HG03060 (cell line): ENCODE measurements around the gene PSMB2.

Experiments used
- ATAC-seq: cut with Tn5 transposase; IDR thresholded peaks from one replicate; pipeline ENCODE4 v1.9.1; 2021; ENCODE audit warnings: low read depth, moderate number of reproducible peaks; ENCODE audit not compliant: unreplicated experiment

The PSMB2 gene

DNA sequence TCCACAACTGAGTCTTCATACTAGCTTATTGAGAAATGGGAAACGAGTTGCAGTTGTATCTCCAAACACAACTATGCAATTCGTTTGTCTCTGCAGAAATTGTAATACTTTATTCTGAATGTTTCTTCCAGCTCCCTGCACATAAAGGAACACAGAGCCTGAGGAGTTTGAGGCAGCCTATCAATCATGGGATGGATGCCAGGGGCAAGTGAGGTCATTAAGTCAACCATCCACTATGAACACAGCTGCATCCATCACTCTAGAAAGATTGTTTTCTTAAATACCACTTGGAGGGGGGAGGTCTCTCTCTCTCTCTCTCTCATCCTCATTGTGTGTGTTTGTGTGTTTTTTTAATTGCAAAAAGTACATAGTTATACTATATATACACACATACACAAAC, 2.9 kb upstream of the PSMB2 start:
- no peak for ATAC-seq

DNA sequence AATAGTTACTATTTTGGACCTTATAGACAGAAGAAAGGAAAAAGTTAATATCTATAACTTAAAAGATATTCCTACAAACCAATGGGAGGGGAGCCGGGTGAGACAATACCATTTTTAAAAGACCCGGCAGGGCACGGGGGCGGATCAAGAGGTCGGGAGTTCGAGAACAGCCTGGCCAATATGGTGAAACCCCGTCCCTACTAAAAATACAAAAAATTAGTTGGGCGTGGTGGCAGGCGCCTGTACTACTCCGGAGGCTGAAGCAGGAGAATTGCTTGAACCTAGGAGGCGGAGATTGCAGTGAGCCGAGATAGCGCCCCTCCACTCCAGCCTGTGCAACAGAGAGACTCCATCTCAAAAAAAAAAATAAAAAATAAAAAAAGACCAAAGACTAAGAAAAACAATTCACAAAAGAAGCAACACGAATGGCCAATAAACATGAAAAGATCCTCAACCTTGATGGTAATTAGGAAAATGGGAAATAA, 1.2 kb upstream of the PSMB2 start:
- no peak for ATAC-seq

DNA sequence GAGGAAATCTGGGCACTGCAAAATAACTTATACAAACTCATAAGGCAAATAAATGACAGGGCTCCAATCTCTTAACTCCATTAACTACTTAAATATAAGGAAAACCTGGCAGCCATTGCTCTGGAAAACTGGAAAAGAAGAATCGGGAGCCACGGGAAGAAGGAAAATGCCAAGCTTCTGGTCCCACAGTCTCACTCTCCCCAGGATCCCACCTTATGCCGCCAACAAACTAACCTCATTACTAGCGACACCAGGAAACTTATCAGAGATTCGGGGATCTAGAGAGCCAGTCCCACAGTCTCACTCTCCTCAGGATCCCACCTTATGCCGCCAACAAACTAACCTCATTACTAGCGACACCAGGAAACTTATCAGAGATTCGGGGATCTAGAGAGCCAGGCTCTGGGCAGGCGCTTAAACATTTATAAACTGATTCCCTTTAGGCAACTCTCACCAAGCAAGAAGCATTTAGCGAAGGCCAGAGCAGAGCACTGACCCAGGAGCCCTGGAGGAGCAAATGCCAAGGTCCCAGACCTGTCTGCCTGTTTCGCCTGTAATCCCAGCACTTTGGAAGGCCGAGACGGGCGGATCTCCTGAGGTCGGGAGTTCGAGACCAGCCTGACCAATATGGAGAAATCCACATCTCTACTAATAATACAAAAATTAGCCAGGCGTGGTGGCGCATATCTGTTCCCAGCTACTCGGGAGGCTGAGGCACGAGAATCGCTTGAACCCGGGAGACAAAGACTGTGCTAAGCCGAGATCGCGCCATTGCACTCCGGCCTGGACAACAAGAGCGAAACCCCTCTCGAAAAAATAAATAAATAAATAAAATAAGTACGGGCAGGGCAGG, 720 bp downstream of the PSMB2 start:
- no peak for ATAC-seq

DNA sequence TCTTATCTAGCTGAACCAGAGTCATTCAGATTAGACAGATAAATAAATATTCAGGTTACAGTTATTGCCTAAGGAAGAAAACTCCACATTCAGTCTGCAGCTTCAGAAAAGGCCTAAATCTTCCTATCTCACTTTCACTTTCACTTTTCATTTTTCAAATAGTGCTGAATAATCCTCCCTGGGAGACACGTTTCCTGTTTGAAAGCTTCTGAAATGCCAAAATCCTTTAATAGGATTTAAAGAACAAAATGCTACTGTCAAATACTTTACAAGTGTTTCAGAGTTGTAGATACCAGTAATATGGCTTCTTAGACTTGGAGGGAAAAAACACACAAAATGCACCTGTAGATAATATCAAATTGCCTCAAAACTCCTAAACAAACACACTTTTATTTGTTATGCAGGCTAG, 3.9 kb downstream of the PSMB2 start:
- ATAC-seq = no peak

DNA sequence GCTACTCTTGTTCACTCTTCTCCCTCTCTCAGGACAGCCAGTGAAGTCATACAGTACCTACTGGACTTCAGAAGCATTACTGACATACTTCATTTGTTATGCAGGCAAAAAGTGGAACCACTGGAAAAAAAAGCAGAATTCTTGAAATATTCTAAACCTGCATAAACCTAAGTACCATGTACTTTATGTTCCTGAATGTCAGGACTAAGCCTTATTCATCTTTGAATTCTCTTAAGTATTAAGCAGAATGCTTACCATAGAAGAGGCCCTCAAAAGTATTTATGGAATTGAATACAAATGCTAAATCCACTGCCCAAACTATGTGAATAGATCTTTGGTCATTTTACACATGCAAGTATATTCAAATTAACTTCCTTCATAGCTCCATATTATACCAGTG, 7.8 kb downstream of the PSMB2 start:
- ATAC-seq = no peak

DNA sequence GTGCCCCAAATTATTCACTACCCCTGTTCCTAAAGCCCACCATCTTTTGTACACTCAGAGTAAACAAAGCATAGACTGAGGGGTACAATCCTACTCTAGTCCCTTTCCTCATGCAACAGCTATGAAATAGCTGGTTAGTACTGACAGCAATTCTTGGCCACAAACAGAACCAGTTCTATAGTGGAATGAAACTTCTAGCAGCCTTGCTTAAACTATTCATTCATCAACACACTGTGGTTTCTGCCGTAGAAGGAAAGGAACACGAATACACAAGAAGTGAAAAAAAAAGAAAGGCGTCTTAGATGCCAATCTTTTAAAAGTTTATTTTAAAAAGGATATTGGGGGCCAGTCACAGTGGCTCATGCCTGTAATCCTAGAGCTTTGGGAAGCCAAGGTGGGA, 9.9 kb downstream of the PSMB2 start:
- ATAC-seq = no peak

DNA sequence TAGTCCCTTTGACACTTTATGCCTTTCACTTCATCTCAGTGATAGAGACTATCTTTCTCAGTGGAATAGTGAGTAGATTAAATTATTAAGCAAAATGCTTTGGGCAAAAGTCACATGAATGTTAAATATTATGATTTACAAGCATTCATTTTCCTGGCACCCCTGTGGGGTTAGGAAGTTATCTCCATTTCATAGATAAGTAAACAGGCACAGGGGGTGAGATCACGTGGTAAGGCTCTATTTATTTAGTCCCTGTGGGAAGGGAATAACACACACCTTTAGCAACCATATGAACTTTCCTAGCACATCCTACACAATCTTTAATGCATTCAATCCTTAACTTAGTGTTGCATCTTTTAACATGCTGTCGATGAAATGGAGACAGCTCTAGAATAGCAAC, 12.3 kb downstream of the PSMB2 start:
- ATAC-seq = no peak

DNA sequence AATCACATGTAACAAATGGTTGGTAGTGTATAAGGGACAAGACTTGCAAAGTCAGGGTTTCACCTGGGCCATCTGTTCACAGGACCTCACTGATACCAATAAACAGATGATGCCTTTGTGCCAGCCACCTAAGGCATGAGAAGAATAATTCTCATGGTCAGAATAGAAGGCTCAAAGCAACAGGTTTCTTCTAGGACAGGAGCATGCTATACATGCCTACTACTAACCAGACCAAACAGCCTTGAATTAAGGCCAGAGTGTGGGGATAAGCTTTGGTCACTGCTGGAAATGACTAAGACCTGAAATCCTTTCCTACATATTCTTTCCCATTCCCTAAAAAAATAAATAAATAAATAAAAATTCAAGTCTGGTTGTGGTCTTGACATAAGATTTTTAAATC, 17.5 kb downstream of the PSMB2 start:
- ATAC-seq = no peak

DNA sequence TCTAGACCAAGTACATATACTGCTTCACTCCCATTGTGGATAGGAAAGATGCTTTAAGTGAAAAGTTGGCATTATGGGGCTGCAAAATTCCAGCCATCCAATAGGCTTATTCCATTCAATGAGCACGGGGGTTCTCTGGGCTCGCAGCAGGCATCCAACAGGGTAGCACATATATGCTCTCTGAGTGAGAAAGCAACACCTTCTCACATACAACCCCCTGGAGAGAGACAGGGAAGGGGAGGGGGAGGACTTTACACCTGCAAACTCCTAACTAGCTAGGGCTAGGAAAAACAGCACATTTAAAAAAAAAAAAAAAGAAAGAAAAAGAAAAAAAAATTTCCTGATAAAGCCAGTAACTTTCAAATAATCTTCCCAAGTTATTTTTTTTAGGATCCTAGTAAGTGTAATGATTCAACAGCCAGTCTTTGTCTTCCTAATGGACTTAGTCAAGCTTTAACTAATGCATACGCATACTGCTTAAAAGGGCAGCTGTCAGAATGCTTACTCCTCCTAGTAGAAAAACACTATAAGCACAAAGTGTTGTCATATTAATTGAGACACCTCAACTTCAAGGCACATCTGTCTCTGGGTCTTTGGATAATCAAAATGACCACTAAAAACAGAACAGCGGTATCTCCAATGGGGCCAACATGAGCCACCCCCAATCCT, 18.7 kb downstream of the PSMB2 start:
- no peak for ATAC-seq

DNA sequence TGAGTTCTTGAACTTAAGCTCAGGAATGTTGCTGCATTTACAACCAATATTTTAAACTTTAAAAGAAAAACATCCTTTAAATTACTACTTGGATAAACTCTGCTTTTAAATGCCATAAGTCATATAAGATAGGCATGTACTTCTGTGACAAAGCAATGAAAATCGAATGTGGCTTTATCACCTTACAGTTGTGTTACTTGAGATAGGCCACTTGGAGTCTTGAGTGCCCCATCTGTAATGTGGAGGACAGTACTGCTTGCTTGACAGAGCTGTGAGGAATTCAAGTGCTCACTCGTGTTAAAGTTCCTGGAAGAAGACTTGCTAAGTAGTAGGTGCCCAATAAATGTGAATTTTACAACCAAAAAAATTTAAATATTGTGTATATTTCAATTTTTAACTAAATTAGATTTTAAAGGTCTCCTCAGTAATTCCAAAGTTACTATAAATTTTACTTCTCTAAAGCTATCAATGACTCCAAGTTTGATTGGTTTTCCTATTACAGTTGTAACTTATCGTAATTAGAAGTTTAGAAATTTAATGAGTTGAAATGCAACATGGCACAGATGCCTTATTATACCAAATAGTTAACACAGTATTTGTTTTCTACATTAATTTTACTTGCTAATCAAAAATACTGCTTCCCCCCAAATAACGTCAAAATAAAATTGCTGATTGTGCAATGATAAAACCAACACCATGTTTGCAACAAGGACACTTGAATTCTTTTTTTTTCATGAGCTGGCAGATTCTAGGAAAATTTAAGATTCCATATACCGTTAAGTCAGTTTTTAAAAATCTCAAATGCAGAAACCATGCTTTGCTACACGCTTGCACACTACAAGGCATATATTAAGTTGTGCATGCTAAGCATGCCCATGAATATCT, 21.8 kb downstream of the PSMB2 start:
- ATAC-seq = no peak

DNA sequence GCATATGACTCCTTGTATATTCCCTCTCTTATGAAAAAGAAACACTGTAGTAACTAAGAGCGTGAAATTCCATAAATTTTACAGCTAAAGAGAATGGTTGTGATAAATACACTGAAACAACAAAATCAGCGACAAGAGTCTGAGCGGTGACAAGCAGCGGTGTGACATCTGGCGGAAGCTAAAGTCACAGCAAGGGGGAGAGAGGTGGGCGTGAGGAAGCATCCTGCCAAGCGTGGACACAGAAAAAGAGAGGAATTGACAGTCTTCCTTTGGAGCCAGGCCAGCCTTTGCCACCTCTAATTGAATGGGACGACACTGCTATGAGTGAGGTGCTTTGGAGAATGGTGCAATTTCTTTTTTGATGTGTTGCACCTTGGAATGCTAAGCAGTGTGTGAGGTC, 25.9 kb downstream of the PSMB2 start:
- ATAC-seq = no peak

DNA sequence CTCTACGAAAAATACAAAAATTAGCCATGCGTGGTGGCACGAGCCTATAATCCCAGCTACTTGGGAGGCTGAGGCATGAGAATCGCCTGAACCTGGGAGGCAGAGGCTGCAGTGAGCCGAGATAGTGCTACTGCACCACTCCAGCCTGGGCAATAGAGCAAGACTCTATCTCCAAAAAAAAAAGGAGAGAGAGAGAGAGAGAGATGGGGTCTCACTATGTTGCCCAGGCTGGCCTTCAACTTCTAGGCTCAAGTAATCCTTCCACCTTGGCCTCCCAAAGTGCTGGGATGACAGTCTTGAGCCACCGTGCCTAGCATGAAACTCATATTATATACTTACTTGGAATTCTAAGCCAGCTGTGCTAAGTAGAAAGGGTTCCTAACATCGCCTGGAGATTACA, 29.7 kb downstream of the PSMB2 start:
- no peak for ATAC-seq

DNA sequence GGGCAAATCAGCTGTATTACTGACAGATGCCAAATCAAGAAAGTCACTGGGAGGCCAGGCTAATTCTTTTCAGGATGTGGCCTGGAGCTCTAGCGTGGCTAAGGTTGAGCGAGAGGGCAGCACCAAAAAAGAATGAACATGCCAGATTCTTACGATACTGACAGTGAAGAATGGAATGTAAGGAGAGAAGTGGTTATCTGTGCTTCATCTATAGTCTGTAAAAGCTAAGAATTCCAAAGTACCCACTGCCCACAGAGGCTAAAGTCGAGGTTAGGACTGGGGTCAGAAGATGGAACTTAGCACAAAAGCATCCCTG, 35.5 kb downstream of the PSMB2 start:
- no peak for ATAC-seq

DNA sequence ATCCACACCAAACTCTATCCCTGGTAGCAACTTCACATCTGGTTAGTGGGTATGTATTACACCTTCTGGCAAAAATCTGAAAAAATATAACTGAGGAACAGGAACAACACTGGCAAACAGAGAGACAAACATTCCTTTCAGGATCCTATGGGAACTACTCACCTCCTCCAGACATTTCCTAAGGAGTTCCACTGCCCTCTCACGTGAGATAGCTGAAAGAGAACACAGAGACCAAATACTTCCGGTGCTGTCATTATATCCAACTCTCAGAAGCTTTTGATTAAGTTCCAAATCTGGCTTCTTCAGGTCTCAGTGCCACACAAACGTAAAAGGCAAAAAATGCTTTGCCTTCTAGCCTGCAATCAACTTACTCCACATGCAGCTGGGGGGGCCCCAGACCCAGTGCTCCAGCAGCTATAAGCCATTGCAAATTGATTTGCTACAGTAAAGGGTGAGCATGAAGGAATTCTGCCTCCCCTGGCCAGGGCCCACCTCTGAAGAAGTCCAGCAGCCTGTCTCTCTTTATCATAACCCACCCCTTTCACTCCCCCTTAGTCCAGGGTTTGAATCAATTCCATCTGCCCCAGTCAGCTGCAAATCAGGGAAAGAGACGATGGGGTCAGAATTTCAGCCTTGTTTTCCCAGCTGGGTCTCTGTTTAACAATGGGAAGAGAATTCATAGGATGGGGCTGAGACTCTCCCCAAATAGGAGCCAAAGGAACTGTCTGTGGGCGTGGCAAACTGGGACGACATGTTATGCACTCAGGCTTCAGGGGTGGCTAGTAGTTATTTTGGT, 36.1 kb downstream of the PSMB2 start:
- no peak for ATAC-seq

DNA sequence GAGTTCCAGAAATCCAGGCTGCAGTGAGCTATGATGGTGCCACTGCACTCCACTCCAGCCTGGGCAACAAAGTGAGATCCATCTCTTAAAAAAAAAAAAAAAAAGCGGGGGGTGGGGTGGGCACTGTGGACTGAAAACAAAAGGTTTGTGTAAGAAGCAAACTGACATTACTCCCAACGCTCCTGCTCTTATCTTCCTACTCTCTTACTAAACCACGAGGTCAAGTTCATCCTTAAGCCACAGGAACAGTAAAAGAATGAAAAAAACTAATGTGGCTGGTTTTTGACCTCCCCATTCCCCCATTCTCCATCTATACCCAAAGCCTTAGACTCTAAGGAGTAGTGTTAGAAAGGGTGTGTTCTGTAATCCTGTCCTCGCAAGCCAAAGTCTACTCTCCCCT, 37.4 kb downstream of the PSMB2 start:
- no peak for ATAC-seq

DNA sequence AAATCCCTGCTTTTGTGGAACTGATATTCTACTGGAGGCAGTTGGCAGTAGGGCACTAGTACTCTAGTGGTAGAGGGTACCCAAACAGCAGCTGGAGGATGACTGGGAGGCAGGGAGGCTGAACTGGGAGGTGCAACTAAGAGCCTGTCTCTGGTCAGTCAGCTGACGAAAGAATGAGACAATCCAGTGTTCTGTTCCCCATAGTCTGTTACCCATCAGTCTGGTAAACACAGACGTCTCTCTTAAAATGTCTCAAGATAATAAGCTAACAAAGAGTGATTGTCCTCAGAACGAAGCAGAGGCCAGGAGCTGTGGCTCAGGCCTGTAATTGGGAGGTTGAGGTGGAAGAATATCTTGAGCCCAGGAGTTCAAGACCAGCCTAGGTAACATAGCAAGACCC, 37.9 kb downstream of the PSMB2 start:
- ATAC-seq = no peak

DNA sequence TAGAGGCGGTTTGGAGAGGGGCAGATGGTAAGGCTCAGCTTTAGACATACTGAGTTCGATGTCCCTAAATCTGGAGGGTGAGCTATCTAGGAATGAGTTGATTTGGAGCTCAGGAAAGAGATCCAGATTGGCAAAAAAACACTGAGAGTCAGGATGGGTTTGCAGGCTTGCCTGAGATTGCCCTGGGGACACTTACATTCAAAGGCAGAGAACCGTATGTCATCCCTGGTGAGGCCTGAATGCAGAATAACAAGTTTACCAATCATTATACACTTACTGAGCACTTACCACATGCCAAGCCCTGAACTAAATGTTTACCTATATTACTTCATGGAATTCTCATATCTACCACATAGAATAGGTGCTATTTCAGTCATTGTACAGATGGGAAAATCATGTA, 40.7 kb downstream of the PSMB2 start:
- ATAC-seq = no peak

DNA sequence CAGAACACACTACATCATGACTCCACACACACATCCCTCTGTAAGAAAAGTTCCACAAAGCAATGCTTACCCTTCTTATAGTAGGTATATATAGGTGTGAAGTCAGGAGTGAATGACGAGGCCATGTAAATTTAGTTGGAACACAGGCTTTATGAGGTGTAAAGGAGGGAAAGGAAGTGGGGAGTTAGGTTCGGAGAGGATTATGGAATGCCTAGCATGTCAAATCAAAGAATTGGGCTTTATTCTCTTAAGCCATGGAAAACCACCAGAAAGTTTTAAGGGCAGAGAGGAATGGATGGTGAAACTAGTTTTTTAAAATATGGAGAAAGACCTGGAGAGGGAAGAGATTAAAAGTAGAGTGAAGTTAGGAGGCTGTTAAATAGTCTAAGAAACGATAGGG, 41.9 kb downstream of the PSMB2 start:
- ATAC-seq = no peak

DNA sequence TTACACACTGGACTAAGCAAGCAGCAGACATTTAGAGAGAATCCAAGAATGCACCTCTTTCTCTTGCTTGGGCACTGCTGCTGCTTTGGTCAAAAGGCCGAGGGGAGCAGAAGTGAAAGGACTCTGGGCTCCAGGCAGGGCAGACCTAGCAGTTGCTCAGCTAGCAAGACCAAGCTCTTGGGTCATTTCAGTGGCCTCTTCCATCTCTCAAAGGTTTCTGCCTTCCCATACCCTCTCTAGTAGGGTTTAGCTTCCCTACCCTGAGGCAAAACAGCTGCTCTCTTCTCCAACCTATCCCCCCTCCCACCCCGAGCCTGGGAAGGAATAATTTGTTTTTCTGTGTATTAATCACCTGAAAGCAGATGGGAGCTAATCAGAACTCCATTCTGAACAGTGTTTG, 42.4 kb downstream of the PSMB2 start:
- no peak for ATAC-seq

DNA sequence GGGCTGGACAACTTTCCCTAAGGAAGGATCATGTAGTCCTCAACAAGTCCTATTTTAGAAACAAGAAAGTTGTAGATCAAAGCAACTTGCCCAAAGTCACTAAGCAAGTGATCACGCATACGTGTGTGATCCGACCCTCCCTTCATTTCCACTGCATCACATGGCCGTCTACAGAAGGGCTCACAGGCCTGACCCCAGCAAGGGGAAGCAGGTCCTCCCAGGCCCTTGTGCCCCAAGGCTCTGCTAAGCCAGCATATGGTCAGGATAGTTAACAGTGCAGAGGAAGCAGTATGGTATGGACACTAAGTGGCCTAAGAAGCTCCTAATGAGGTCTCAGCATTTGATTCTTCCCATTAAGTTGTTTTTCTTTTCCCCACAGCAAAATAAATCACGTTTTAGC, 43.5 kb downstream of the PSMB2 start:
- no peak for ATAC-seq

DNA sequence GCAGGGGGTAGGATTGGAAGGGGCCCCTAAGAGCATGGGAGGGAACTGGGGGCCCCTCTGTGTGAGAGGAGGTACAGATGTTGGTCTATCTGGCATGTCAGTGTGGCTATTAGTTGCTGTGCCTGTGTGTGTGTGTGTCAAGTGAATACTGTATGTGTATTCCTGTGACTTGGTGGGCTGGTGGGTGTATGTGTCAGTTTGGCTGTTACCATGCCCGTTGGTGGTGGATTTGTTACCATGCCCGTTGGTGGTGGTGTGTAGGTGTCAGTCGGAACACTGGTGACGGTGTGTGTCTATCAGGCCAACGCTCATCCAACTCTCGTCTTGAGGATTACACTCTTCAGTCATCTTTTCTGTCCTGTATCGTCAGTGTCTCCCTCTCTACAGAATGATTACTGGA, 45.6 kb downstream of the PSMB2 start:
- ATAC-seq = no peak
